OCI-M2 (cell line): ENCODE measurements around the gene SLX4IP.

ENCODE experiments used
- DNase-seq: peaks from one replicate; lab custom pipeline; 2025; ENCODE audit not compliant: unreplicated experiment; lab: John Stamatoyannopoulos, UW

The SLX4IP gene

DNA sequence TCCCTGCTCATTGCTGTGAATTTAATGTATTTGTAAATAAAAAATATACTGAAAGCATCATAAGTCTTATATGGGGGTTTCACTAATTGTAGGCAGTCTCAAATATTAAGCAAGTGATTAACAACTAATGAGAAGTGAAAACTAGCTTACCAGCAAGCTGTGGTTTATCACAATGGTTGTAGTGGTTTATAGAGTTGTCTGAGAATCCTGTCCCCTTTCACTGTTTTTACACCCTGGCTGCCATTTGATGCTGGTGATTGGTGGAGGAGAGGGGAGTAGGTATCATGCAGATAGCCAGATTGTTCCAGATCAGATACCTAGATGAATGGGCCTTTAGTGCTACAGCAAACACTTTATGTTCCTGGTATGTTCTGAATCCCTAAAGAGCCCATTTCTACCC, 7.1 kb upstream of the SLX4IP start:
- DNase-seq, result no peak

DNA sequence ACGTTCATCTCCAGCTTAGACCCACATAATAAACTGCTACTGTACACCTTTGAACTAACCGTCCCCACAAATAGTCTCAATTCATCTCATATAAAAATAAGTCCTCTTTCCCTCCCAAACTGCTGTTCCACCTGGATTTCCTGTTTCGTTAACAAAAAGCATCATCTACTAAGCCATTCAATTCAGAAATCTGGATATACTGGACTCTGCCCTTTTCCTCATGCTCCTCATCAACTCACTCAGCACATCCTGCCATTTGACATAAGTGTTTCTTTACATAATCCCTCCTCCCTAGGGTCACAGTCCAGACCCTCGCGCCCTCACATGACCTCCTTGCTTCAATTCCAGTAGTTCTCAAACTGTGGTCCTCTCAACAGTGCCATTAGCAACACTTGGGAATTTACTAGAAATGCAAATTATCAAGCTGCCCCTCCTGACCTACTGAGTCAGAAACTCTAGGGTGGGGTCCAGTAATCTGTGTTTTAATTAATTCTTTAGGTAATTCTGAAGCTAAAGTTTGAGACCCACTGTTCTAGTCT, 5.6 kb upstream of the SLX4IP start:
- no peak for DNase-seq

DNA sequence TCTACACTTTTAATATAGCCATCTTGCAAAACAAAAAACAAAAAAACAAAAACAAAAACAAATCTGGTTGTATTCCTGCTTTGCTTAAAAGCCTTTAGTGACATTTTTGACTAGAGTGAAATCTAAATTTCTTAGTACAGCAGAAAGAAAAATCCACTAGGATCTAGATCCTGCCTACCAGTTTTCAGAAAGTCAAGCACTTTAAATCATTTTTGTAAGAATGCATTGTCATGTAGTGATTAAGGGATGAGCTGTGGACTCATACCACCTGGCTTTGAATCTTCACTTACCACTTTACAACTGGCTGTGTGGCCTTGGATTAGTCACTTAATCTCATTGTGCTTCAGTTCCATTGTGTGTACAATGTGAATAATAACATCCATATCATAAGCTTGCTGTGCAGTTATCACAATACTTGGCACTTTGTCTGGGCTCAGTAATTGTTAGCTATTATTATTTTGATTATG, 5.1 kb upstream of the SLX4IP start:
- DNase-seq, result no peak

DNA sequence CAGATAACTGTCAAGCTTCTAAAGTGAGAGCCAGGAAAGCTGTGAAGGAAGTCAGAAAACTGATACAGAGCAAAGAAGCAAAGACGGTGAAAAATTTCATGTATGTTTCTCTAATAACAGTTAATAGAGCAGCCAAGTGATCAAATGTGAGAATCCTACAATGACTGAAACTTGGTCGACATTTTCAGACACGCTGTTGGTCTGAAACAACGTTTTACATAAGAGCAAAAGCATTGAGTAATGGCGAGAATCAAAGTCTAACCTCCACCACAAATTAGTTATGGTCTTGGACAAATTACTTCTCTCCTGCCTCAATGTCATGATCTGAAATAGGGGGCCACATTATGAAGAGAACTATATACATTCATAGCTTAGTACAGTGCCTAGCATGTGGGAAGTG, 4.4 kb upstream of the SLX4IP start:
- no peak for DNase-seq

DNA sequence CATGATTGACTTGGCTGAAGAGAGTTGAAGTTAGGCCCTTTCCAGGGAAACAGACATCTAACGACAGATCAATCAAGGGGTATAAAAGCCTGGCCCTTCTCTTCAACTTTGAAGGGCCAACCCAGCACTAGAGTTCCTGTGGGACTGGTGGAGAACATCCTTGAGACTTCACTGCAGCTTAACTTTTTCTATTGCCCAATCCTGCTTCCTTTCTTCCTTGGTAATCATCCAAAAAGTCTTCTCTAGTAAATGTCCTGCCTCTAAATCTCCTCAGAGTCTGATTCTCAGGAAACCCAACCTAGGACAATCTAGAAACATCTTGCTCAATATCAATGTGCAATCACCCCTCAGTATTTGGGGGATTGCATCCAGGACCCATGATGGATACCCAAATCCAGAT, 3.0 kb upstream of the SLX4IP start:
- DNase-seq, result no peak

DNA sequence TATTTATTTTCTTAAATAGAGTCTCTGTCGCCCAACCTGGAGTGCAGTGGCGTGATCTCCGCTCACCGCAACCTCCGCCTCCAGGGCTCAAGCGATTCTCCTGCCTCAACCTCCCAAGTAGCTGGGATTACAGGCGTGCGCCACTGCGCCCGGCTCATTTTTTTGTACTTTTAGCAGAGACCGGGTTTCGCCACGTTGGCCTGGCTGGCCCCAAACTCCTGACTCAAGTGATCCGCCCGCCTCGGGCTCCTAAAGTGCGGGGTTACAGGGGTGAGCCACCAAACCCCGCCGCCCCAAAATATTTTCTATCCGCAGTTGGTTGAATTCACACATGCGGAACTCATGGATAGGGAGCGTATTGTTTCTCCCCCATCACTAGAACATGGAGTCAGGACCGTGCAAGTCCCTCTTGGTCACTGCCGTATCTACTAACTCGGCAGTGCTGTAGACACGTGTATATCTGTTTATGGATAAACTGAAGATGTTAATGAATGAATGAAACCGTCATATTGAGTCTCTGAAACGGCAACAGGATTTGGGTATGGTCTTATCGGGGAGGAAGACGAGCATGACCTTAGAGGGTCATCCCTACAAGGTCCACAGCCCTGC, 2.0 kb upstream of the SLX4IP start:
- DNase-seq, result no peak

DNA sequence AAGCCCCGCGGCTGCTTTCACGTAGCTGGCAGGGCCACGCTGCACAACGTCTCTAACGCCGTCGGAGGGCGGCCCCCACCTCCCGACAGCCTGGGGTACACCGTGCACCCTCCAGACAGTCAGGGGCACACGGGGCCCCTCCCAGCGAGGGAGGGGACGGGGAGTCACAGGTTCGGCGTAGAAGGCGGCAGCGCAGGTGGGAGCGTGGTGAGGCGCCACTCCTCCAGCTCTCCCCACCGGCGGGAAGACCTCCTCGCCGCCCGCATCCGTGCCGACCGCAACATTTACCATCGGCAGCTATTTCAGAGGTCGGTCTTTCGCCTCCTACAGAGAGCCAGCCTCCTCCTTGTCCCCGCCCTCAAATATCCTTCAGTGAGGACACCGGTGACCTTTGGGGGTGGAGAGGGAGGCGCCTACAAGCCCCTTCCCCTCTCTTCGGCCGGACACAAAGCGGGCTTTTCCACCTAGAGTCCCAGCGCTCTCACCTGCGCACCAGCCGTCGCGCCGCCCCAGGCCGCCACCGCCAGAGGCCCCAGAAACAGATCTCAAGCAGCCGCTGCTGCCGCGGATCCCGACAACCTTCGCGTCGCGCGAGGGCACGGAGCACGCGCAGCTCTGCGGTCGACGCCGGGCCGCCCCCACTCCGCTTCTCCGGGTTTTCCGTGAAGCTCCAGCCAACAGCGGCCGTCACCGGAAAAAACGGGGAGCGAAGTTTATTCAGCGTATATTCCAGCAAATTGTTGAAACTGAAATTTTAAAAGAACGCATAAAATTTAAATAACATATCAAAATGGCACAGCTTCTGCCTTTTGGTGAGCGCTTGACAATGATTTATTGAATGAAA, 1.3 kb upstream of the SLX4IP start, which contains the start of gene MKKS:
Gene MKKS, minus strand, starts transcription at position 600 of the 844 bp plus-strand sequence. CDS start 20,708 bp downstream, outside the sequence.
- DNase-seq, result no peak

DNA sequence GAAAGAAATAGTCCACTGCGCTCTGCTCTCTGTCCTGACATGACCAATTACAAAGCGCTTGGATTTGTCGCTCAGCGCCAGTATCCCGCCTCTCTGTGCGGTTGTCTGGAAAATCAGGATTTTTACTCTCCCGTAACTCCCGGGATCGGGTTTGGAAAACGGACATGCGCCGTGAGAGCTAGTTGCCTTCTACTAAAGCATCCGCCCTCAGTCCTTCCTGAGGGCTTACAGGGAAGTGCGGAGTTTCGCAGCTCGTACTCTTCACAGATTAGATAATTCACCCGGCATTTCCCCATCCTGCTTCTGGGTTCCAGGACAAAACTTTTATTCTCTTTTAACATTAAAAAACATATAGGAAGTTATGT, 656 bp upstream of the SLX4IP start:
- peak; percentile 94 for DNase-seq

DNA sequence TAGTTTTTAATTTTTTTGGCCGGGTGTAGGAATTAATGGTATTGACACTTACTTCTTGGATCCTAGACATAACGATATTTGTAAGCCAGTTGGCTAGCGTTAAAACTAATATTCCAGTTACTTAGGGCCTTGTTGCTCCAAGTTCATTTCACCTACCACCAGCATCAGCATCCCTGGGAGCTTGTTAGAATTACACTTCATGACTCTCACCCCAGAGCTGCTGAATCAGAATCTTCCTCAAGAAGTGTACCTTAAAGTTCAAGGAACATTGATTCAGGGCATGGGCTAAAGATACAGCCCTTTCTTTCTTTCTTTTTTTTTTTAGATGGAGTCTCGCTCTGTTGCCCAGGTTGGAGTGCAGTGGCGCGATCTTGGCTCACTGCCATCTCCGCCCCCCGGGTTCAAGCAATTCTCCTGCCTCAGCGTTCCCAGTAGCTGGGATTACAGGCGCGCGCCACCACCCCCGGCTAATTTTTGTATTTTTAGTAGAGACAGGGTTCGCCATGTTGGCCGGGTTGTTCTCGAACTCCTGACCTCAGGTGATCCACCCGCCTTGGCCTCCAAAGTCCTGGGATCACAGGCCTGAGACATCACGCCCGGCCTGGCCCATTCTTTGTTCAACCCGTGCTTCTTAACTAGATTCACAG, 1.1 kb downstream of the SLX4IP start:
- DNase-seq, result no peak

DNA sequence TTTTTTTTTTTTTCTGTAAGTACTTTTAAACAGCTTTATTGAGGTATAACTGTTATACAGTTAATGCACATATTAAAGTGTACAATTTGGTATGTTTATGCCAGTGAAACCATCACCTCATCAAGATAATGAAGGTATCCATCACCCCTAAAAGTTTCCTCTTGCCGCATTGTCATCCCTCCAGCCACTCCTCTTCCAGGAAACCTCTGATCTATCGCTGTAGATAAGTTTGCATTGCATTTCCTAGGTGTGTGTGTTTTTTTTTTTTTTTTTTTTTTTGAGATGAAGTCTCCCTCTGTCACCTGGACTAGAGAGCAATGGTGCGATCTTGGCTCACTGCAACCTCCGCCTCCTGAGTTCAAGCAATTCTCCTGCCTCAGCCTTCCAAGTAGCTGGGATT, 3.1 kb downstream of the SLX4IP start:
- DNase-seq, result no peak

DNA sequence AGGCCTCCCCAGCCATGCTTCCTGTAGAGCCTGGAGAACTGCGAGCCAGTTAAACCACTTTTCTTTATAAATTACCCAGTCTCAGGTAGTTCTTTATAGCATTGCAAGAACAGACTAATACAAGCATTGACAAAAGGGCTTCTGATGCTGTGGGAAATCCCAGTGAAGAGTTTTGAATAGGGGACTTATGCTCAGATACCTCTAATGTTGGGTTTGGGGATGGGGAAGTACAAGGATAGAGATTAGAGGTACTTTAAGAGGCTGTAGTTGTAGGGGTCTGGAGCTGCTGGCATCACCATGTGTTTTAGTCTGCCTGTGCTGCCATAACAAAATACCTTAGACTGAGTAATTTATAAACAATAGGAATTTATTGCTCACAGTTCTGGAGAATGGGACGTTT, 8.8 kb downstream of the SLX4IP start:
- no peak for DNase-seq

DNA sequence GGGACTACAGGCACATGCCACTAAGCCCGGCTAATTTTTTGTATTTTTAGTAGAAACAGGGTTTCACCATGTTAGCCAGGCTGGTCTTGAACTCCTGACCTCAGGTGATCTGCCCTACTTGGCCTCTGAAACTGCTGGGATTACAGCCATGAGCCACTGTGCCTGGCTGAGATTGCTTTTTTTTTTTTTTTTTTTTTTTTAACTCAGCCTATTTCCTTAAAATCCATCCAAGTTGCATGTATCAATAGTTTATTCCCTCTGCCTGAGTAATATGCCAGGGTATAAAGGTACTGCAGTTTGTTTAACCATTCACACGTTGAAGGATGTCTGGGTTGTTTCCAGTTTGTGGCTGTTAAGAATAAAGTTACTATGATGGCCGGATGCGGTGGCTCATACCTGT, 10.7 kb downstream of the SLX4IP start:
- DNase-seq, result no peak

DNA sequence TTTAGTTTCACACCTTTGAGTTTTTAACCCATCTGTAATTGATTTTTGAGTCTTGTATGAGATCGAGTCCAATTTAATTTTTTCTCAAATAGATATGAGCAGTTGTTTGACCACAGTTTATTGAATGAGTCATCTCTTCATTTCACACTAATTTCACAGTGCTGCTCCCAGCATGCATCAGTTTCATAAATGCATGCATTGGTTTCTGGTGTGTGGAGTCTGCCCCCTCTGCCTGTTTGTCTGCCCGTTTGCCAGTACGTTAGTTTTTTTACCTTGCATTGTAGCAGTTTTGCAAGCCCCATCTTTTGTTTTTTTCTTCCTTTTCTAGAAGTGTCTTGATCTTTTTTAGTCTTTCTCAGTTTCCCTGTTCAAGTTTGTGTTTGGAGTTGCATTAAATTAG, 11.9 kb downstream of the SLX4IP start:
- DNase-seq, result no peak

DNA sequence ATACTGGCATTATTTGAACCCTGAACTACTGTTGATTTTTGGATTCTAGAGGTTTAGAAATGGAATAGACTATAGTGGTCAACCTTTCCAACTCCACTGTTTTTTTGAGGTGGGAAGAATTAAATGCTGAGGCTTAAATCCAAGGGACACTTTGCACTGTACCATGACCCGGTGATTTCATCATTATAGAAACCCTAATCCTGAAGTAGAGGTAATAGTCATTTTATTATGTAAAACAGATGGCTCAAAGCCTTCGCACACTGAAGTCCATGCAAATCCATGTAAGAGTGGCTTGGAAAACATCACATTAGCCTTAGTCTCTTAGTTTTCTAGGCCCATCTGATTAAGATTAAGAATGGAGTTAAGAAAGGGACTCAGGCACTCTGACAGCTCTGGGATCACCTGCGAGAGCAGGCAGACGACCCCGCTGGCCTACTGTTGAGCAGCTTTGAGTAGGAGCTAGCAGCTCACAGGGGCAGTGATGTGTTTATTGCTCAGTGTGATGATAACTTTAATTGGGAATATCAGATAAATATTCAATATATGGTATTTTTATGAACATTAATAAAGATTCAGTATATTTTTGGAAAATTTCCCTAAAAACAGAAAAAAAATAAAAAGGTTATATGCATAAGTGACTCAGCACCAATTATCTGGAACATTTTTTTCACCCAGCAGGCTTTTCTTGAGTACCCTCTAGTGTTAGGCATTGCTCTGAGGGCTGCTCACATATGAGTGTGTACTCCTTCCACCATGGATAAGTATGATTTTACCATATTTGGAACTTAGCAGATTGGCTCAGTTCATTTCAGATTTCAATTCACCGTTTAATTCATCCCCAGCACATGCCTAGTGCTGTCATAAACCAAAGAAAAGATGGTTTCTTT, 13.4 kb downstream of the SLX4IP start:
- no peak for DNase-seq

DNA sequence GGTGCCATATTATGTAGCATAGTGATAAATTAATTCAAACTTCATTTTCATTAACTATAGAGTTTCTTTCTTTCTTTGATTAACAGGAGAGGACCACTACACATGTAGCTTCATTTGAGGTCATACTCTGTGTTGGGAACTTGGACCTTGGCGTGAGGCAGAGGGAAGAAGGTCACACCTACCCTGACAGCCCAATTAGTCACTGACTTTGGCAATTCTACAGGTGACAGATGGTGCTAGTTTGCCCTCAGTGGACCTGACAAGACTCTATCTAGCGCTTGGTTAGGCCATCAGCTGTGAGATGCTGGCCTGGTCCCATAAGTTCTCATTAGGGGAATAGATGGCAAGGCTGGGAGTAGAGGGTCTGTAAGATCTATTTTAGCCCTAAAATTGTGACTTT, 14.2 kb downstream of the SLX4IP start:
- DNase-seq, result no peak

DNA sequence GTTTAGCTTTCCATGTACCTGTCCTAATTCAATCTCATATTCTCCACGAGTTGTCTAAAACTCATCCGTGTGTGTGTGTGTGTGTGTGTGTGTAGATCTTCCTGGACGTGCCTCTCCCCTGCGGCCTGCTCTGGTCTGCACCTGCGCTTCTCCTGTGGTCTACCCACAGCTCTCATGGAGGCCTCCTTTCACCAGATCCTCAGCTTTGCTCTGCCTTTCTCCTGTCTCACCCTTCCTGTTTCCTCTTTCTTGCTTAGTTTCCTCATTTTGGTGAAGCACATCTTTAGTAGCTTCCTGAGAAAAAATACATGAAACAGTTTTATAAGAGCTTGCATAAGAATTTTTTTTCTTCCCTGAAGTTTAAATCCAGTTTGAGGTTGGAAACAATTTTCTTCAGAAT, 18.1 kb downstream of the SLX4IP start:
- no peak for DNase-seq

DNA sequence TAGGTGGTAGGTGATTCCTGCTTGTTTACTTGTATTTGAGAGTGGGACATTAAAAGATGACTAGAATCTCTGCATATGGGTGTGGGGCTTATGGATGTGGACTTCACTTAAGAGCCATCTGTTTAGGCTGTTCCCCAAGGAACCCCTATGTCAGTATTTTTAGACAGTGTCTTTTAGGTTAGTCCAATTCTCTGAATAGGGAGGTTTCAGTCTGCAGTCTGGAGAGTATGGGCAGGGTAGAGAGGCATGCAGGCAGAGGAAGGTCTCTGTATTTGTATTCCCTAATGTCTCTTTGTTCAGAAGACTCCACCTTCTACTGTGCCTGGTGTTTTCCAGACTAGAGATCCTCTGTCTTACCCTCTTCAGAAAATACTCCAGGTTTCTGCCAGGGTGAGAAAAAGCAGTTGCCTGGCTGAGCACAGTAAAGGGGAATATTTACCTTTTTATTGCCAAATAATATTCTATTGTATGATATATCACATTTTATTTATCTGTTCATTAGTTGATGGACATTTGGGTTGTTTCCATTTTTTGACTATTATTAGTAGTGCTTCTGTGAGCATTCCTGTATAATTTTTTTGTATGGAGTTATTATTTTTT, 19.1 kb downstream of the SLX4IP start:
- DNase-seq, result no peak

DNA sequence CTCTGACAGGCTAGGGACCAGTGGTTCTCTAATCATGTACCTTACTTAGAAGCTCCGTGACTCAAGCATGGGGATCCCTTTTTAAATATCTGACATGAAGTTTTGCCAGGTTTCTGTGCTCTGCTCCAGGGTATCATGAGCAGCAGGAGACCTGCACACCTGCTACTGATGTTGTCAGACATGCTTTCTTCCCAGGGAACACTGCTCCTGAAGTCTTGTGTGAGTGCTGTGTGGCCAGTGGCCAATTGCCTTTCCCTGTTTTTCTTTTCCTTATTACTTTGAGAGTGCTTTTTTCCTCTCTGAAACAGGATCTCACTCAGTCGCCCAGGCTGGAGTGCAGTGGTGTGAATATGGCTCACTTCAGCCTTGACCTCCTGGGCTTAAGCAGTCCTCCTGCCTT, 26.4 kb downstream of the SLX4IP start:
- DNase-seq, result no peak

DNA sequence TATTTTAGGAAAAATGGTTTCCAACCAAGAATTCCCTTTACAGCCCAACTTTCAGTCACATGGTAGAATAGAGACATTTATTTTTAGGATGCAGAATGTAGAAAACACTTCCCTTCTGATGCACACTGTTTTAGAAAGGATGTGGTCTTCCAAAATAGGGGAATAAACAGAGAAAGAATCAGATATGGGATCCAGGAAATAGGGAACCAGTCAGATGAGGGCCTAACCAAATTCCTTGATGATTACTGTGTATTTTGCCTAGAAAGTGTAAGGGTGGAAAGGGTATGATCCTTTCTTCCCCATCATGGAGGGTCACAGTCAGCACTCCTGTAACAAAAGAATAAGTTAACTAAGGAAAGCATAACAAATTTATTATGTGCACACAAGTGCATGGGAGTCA, 27.4 kb downstream of the SLX4IP start:
- no peak for DNase-seq

DNA sequence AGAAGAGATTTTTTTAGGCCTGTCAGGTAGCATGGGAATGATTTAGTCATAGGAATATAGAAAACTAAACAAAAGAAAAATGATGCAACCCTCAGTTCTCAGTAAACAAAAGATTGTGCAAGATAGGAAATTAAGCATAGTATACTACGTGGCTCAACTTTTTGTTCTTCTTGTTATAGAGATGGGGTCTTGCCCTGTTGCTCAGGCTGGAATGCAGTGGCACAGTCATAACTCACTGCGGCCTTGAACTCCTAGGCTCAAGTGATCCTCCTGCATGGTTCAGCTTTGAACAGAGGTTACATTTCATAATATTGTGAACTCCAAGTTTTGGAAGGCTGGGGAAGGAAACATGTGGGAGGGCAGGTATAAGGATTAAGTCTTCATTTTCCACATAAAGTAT, 28.5 kb downstream of the SLX4IP start:
- DNase-seq, result no peak

DNA sequence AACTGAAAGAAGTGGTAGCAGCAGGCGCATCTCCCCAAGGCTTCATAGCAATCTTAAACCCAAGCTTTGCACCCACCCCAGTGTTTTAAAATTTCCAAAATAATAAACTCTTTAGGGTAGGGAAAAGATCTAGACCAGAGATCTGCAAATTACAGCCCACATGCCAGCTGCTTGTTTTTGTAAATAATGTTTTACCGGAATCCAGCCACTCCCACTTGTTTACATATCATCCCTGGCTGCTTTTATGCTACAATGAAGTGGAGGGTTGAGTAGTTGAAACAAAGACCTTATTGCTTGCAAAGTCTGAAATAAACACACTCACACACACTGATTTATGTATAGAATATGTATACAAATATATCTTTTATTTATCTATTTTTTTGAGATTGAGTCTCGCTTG, 30.0 kb downstream of the SLX4IP start:
- no peak for DNase-seq
